Esophagus squamous epithelium (tissue), 5 donors: ENCODE results near the gene CNIH3. TPM values are rescaled to one million over a fixed set of nuclear protein-coding genes. Genes with fewer than 3 reads are reported as not detected.

Experiments used
- DNase-seq: peaks from one replicate; lab custom pipeline; 2025; lab: John Stamatoyannopoulos, UW
- H3K27ac ChIP-seq, 4 donors: fragments of 200-600 bp; sonication (generic); one replicate each; pipeline ENCODE4 v1.5.1; 2016 to 2019; ENCODE audit warnings: mild to moderate bottlenecking in 1 of 4
- H3K27me3 ChIP-seq, 4 donors: fragments of 200-600 bp; sonication (generic); 1 replicate in 3 of 4; 2 replicates in 1 of 4; pipeline versions ENCODE4 v1.5.1 to v1.6.0; 2017 to 2021; ENCODE audit warnings: antibody characterized with exemption in 1 of 4
- H3K36me3 ChIP-seq, 3 donors: fragments of 200-600 bp; sonication (generic); one replicate each; pipeline ENCODE4 v1.5.1; 2016 to 2019
- H3K4me1 ChIP-seq, 3 donors: fragments of 200-600 bp; sonication (generic); one replicate each; pipeline ENCODE4 v1.5.1; 2017 to 2019
- H3K4me3 ChIP-seq, 4 donors: fragments of 200-600 bp; sonication (generic); 1 replicate in 3 of 4; 2 replicates in 1 of 4; pipeline ENCODE4 v1.5.1; 2016 to 2019; ENCODE audit warnings: mild to moderate bottlenecking in 2 of 4, moderate library complexity in 1 of 4
- H3K9me3 ChIP-seq, 3 donors: fragments of 200-600 bp; sonication (generic); one replicate each; pipeline ENCODE4 v1.5.1; 2016 to 2019
- POLR2A ChIP-seq, 4 donors: fragments of 450-650 bp; IDR thresholded peaks; one replicate each; pipeline ENCODE4 v1.6.1; 2017; ENCODE audit warnings: antibody characterized with exemption in 4 of 4, mild to moderate bottlenecking in 4 of 4, moderate library complexity in 3 of 4
- WGBS, 2 donors: methylation state at CpG; one replicate each; pipeline ENCODE4 v1.1.5; 2018; 5-methylcytosine and 5-hydroxymethylcytosine counted together
- intact Hi-C: fragments of 100-400 bp; cut with DNase I; formaldehyde crosslinking; loops from one replicate; pipeline ENCODE4 v1.15.0; 2022
- total RNA-seq, 4 donors: library from RNA; depleted of rRNA; stranded (reverse); fragments of >200 nt; gene quantifications; one replicate each; pipeline ENCODE4 v1.1.0, GENCODE V29; 2016
- TF ChIP-seq, protein P1 (sequence below), 6 experiments: fragments of 450-650 bp in 4 of 6; fragments of 200-600 bp in 2 of 6; sonication (generic) in 2 of 6; IDR thresholded peaks; one replicate each; pipeline ENCODE4 v1.5.1; 2016 to 2019; ENCODE audit warnings: antibody characterized with exemption in 6 of 6, mild to moderate bottlenecking in 4 of 6, moderate library complexity in 4 of 6
- donor health status: DM: yes; HTN: yes; CAD: no.

Gene CNIH3
- total RNA-seq, 4 donors from 2014 or later = 0.34 to 3.2 (median 1.2) TPM; not detected in 1

DNA sequence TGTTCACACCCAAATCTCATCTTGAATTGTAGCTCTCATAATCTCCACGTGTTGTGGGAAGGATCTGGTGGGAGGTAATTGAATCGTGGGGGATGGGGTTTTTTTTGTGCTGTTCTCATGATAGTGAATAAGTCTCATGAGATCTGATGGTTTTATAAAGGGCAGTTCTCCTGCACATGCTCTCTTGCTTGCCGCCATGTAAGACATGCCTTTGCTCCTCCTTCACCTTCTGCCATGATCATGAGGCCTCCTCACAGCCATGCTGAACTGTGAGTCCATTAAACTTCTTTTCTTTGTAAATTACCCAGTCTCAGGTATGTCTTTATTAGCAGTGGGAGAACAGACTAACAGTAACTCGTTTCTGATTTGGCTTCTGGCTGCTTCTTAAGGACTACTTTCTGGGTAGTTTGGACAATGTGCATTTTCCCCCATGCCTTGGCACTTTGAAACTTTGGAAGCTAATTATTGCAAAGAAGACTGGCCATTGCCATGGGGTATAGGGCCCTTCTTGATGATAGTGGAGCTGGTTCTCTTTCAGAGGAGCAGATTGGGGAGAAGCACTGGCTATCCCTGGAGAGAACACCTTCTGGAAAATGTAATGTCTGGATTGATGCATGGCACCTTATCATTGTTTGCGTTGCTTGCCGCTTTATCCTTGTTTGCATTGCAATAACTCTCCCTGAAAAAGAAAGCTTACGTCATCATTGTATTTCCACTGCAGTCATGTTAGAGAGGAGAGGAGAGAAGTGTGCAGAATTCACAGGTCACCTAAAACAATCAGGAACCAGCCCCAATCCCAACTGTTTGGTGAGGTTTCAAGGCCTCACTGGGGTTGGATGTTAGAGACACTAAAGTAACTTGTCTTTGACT is 5.9 kb downstream of the CNIH3 start:
- 72% methylated on average over 7 of the region's 7 CpGs for whole genome bisulfite sequencing, 2 donors
- Histone ChIP-seq H3K4me3 (no peak overlapping the region), H3K9me3 (no peaks in the 10 kb centered on the region), H3K4me1 (peaks cover 4 to 11% (median 4%) of the 10 kb centered on the region in 3 donors), H3K27ac (no peak overlapping the region), H3K27me3 (peaks cover 8 to 56% (median 12%) of the 10 kb centered on the region in 4 donors), H3K36me3 (no peaks in the 10 kb centered on the region)
- intact Hi-C loops = no loop called here
- no peak for DNase-seq
- no peak for TF ChIP-seq POLR2A (IDR thresholded peaks at IDR 0.05)
- TF ChIP-seq, protein P1, sequence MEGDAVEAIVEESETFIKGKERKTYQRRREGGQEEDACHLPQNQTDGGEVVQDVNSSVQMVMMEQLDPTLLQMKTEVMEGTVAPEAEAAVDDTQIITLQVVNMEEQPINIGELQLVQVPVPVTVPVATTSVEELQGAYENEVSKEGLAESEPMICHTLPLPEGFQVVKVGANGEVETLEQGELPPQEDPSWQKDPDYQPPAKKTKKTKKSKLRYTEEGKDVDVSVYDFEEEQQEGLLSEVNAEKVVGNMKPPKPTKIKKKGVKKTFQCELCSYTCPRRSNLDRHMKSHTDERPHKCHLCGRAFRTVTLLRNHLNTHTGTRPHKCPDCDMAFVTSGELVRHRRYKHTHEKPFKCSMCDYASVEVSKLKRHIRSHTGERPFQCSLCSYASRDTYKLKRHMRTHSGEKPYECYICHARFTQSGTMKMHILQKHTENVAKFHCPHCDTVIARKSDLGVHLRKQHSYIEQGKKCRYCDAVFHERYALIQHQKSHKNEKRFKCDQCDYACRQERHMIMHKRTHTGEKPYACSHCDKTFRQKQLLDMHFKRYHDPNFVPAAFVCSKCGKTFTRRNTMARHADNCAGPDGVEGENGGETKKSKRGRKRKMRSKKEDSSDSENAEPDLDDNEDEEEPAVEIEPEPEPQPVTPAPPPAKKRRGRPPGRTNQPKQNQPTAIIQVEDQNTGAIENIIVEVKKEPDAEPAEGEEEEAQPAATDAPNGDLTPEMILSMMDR (IDR thresholded peaks at IDR 0.05) = no peak

DNA sequence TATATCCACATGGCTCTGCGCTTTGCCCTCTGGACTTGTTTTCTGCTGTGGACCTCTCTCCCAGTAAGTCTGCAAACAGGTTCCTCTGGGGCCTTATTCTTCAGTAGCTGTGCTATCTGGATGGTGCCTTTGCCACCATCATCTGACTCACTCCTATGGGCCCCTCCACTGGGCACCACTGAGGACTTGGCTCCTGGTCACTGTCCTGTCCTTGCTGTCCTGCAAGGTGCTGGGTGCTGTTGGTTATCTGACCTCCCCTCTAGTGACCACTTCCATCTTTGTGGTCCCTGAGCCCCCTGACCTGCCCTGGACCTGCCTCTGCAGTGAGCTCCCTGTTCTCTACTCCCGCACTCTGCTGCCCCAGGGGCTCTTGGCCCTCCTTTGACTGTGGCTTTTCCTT is 6.7 kb downstream of the CNIH3 start:
- TF ChIP-seq, protein P1 (IDR thresholded peaks at IDR 0.05) = no peak
- no peak for TF ChIP-seq POLR2A (IDR thresholded peaks at IDR 0.05)
- WGBS, 2 donors = 95 to 97% methylated on average over 2 of the region's 2 CpGs
- no peaks in the 10 kb centered on the region for H3K9me3 ChIP-seq
- no peaks in the 10 kb centered on the region for H3K36me3 ChIP-seq
- no peak overlapping the region for H3K27ac ChIP-seq
- no peak overlapping the region for H3K4me3 ChIP-seq
- peaks cover 0 to 3% (median 0%) of the 10 kb centered on the region in 3 donors for H3K4me1 ChIP-seq
- peaks cover under 1 to 48% (median 4%) of the 10 kb centered on the region in 4 donors for H3K27me3 ChIP-seq
- DNase-seq = no peak
- intact Hi-C loops = no loop called here

DNA sequence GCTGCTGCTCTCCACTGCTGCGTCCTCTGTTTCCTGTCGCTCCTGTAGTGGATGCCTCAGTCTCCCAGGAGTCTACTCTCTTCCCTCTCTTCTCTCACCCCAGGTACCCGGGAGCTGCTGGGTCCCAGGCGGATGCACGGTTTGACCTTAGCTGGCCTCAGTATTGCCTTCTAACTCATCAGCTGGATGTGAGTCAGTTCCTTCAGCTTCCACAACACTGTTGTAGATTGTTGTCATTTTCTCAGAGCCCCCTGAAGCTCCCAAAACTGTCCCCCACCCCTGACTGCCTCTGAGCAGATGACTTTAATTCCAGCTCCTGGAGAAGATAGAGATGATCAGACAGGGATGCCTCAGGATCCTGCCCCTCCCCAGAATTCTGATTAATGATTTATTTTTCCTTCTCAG is 7.2 kb downstream of the CNIH3 start:
- 61 to 75% methylated on average over 5 of the region's 5 CpGs for WGBS, 2 donors
- no peaks in the 10 kb centered on the region for H3K36me3 ChIP-seq
- H3K9me3 ChIP-seq = no peaks in the 10 kb centered on the region
- H3K4me3 ChIP-seq = no peak overlapping the region
- no peaks in the 10 kb centered on the region for H3K4me1 ChIP-seq
- no peak overlapping the region for H3K27ac ChIP-seq
- no peak for DNase-seq
- TF ChIP-seq POLR2A (IDR thresholded peaks at IDR 0.05) = no peak
- TF ChIP-seq, protein P1 (IDR thresholded peaks at IDR 0.05) = no peak
- intact Hi-C loops = no loop called here
- H3K27me3 ChIP-seq = peaks cover 0 to 43% (median under 1%) of the 10 kb centered on the region in 4 donors

DNA sequence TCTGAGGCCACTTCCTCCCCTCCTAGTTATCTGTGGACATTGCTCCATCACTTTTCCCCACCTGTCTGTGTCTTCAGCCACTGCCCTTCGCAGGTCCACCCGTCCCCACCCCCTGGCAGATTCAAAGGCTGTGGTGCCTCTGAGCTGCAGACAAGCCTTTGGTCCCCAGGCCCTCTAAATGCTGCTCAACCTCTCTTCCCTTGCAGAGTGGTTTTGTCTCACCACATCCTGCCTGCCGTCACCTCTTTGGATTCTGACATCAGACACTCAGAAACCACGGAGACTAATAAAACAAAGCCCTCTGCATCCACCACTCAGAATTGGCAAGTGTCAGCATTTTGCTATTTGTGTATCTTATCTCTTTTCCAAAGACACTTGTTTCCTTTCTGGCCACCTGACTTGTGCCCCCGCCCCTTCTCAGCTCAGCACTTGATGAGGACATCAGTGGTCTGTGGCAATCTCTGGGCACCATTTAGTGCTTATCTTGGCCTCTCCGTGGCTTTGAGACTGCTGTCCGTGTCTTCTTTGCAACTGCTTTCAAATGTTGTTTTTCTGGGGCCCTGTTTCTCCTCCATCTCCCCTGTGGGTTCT is 7.7 kb downstream of the CNIH3 start:
- TF ChIP-seq, protein P1 (IDR thresholded peaks at IDR 0.05) = no peak
- no peak for TF ChIP-seq POLR2A (IDR thresholded peaks at IDR 0.05)
- intact Hi-C loops = no loop called here

GRCh38 chr1:224624432-224624831 is 8.3 kb downstream of the CNIH3 start:
- DNase-seq = no peak
- Histone ChIP-seq H3K36me3 (no peaks in the 10 kb centered on the region), H3K4me3 (no peak overlapping the region), H3K27me3 (peaks cover 0 to 32% (median 0%) of the 10 kb centered on the region in 4 donors), H3K27ac (peak overlapping the region in 1 of 4 donors; percentile 33), H3K9me3 (no peaks in the 10 kb centered on the region), H3K4me1 (no peaks in the 10 kb centered on the region)
- WGBS, 2 donors = 81 to 87% methylated on average over 4 of the region's 4 CpGs
- TF ChIP-seq POLR2A (IDR thresholded peaks at IDR 0.05) = no peak
- TF ChIP-seq, protein P1 (IDR thresholded peaks at IDR 0.05) = no peak
- intact Hi-C loops = no loop called here

More for the DNA sequence above, 7.7 kb downstream of the CNIH3 start:
- Histone ChIP-seq H3K9me3 (no peaks in the 10 kb centered on the region), H3K36me3 (no peaks in the 10 kb centered on the region), H3K27me3 (peaks cover 0 to 38% (median 0%) of the 10 kb centered on the region in 4 donors), H3K4me3 (no peak overlapping the region), H3K4me1 (no peaks in the 10 kb centered on the region), H3K27ac (peak overlapping the region in 1 of 4 donors; percentile 33)
- WGBS, 2 donors = 36 to 61% methylated on average over 7 of the region's 7 CpGs
- no peak for DNase-seq
